GM12875 (cell line): ENCODE measurements around the gene DNHD1.

Source experiments
- H3K4me3 ChIP-seq: one replicate; pipeline ENCODE4 v1.5.1; 2011; ENCODE audit warnings: low read depth, low read length, control low read depth
- TF ChIP-seq, protein P1 (sequence below): IDR thresholded peaks from 2 replicates; pipeline ENCODE4 v1.5.1; 2011; ENCODE audit warnings: low read depth, mild to moderate bottlenecking, control low read depth, inconsistent platforms, low read length, moderate library complexity, borderline replicate concordance; ENCODE audit not compliant: insufficient read depth

The DNHD1 gene

DNA sequence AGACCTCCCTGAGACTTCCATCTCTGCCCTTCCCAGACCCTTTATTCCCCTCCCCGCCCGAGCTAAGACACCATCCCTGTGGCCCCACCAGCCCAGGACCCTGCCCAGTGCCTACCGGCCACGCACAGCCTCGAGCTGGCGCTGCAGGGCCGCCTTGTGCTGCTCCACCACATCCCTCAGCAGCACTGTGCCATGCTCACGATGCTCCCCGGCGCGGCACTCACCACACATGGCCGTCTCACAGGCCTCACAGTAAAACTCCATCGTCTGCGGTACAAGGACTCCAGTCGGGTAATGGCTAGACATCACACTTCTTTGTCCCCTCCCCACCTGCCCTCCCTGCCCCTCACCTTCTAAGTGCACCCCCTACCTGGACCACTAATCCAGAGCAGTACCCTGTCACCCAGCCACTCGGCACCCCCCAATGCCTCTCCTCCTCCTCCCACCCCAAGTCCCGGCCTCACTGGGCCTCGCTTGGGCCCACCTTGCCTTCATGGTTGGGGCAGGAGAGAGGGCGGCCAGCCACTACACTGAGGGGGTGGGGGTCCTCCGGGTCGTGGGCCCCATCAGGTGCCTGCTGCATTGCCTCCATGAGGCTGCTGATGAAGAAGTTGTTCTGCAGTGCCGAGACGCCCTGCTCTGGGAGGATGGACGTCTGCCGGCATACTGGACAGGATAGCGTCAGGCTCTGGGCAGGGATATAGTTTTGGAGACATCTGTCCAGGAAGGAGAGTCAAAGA is 39.3 kb upstream of the DNHD1 start:
- no peak overlapping the region for H3K4me3 ChIP-seq
- TF ChIP-seq, protein P1, sequence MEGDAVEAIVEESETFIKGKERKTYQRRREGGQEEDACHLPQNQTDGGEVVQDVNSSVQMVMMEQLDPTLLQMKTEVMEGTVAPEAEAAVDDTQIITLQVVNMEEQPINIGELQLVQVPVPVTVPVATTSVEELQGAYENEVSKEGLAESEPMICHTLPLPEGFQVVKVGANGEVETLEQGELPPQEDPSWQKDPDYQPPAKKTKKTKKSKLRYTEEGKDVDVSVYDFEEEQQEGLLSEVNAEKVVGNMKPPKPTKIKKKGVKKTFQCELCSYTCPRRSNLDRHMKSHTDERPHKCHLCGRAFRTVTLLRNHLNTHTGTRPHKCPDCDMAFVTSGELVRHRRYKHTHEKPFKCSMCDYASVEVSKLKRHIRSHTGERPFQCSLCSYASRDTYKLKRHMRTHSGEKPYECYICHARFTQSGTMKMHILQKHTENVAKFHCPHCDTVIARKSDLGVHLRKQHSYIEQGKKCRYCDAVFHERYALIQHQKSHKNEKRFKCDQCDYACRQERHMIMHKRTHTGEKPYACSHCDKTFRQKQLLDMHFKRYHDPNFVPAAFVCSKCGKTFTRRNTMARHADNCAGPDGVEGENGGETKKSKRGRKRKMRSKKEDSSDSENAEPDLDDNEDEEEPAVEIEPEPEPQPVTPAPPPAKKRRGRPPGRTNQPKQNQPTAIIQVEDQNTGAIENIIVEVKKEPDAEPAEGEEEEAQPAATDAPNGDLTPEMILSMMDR, result no peak

DNA sequence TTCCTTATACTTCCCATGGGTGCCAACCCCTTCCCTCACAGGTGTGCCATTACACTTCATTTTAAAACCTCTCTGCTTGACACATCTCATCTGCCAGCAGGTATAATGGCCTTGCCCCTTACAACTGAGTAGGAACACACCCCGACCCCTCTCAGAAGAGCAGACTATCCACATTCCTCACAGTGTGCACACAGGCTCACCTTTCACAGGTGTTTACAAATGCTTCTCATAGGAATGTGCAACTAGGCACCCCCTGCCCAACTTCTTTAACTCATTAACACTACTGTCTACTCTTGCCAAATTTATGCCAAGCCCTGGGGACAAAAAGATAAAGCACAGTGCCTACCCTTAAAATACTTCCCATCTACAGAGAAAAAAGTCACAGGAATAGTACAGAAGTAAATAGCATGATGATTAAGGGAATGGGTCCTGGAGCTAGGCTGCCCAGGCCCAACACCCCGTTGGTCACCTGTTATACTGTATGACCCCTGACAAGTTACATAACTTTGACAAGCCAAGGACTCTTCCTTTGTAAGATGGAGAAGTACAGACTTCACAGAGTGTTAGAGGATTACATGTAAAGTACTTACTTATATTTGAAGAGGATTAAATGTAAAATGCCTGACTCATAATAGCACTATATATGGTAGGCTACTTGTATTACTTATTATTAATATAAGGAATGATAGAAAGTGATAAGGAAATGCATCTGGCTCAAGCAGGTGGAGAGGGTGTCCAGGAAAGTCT is 38.6 kb upstream of the DNHD1 start:
- TF ChIP-seq, protein P1, result no peak
- no peak overlapping the region for H3K4me3 ChIP-seq

DNA sequence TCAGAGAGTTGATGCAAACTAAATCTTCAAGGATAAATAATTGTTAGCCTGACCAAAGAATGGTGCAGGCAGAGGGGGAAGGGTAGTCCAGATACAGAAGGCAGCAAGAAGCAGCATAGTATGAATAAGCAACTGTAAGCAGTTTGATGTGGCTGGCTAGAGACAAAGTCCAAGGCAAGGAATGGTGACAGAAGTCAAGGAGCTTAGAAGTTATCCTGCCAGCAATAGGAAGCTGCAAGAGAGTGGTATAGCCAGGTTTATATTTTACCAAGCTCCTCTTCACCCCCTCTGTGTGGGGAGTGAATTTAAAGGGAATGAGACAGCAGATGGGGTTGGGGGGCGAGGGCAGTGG is 38.0 kb upstream of the DNHD1 start:
- TF ChIP-seq, protein P1, result no peak
- no peak overlapping the region for H3K4me3 ChIP-seq

DNA sequence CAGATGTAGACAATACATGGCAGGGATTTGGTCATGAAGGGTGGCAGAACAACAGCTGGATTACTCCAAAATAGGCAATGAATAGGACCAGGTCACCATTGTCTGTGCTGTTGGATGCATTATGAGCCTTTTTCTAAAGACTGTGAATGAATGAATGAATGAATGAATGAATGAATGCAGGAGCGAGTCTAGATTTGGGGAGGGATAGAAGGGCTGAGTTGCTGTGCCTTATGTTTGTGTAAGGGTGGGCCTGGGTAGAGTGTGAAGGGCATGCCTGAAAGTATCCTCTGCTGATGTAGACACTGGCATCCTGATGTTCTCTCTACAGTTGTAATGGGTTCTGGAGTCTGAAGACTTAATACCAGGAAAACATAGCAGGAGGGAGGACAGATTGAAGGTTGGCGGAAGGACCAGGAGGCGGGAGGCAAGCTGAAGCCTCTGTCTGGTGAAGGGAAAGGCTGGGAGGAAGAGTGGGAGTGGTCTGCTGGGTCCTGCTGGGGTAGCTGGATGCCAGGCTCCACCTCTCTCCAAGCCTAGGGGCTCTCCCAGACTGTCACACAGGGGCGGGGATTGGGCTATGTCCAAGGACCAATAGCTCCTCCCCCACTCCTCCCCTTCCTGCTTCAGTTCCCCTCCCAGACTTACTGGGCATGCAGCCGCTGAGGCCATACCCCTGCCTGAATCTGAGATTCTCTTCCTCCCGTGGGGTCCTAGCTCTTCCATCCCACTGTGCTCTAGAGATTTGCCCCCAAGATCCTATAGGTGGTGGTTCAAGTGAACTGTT is 28.2 kb upstream of the DNHD1 start:
- no peak overlapping the region for H3K4me3 ChIP-seq
- TF ChIP-seq, protein P1, result no peak

DNA sequence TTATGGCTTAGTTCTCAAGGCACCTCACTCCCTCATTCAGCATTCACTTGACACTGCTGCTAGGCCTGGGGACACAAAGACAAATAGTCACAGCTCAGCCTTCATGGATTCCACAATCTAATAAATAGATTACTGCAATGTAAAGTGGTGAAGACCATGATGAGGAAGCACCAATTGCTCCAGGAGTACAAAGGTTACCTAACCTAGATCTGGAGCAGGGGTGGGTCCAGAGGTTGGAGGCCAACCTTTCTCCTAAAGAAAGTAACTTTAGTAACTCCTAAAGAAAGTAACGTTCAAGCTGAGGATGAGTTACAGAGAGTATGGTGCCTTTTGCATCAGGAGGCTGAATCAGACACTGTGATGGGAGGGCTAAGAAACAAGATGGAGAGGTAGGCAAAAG is 27.5 kb upstream of the DNHD1 start:
- TF ChIP-seq, protein P1, result no peak
- H3K4me3 ChIP-seq, result no peak overlapping the region

DNA sequence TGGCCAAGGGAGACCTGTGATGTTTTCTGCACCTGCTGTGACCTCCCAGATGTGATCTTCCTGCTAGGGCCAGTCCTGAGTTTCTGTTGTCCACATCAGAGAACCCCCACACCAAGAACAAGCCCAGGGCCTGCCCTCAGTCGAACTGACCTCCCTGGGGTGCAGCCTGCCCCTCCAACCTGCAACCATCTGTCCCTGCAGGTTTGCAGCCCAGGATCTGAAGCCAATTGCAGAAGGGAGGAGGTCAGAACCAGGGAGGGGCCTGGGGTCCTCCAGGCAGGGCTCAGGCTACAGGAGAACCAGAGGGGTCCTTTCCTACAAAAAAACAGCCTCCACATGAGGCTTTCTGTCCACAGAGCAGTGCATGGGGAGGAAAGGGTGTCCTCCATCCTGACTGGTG is 24.1 kb upstream of the DNHD1 start:
- peak overlapping the region; percentile 72 for H3K4me3 ChIP-seq
- TF ChIP-seq, protein P1, result no peak
